Mesenchymal stem cell (in vitro differentiated cells and primary cell): ENCODE data around the gene ASIP.

Experiments
- DNase-seq: peaks from one replicate; pipeline ENCODE4 v3.0.0-alpha.2; 2013
- H2AFZ ChIP-seq: one replicate; pipeline ENCODE4 v1.6.1; 2013; ENCODE audit warnings: low read depth, mild to moderate bottlenecking, control low read depth, inconsistent platforms, low read length, moderate library complexity
- H2AK5ac ChIP-seq: 2 replicates; pipeline ENCODE4 v1.6.1; 2013; ENCODE audit warnings: low read length, moderate library complexity, mild to moderate bottlenecking, inconsistent platforms; ENCODE audit not compliant: severe bottlenecking
- H2BK120ac ChIP-seq: one replicate; pipeline ENCODE4 v1.6.1; 2013; ENCODE audit warnings: low read depth, mild to moderate bottlenecking, inconsistent platforms, low read length, moderate library complexity
- H2BK12ac ChIP-seq, 2 experiments: one replicate each; pipeline ENCODE4 v1.6.1; 2013; ENCODE audit warnings: inconsistent platforms in 2 of 2, low read length in 2 of 2, mild to moderate bottlenecking in 2 of 2, moderate library complexity in 2 of 2, control low read depth in 1 of 2
- H2BK15ac ChIP-seq: one replicate; pipeline ENCODE4 v1.6.1; 2013; ENCODE audit warnings: mild to moderate bottlenecking, low read depth, inconsistent platforms; ENCODE audit not compliant: poor library complexity, severe bottlenecking
- H2BK5ac ChIP-seq: 2 replicates; pipeline ENCODE4 v1.6.1; 2013; ENCODE audit warnings: low read depth, mild to moderate bottlenecking, low read length, control low read depth, inconsistent platforms; ENCODE audit not compliant: poor library complexity, severe bottlenecking
- H3K14ac ChIP-seq, 2 experiments: one replicate each; pipeline ENCODE4 v1.6.1; 2013; ENCODE audit warnings: inconsistent platforms in 2 of 2, low read length in 2 of 2, control low read depth in 1 of 2, mild to moderate bottlenecking in 1 of 2, moderate library complexity in 1 of 2
- H3K18ac ChIP-seq, 2 experiments: one replicate each; pipeline ENCODE4 v1.6.1; 2013; ENCODE audit warnings: inconsistent platforms in 2 of 2, low read length in 2 of 2, control low read depth in 1 of 2, low read depth in 1 of 2, mild to moderate bottlenecking in 1 of 2
- H3K23ac ChIP-seq, 2 experiments: one replicate each; pipeline ENCODE4 v1.6.1; 2013; ENCODE audit warnings: inconsistent platforms in 2 of 2, low read length in 2 of 2, mild to moderate bottlenecking in 2 of 2, moderate library complexity in 2 of 2, control low read depth in 1 of 2
- H3K27ac ChIP-seq: 2 replicates; pipeline ENCODE4 v1.5.1; 2013; ENCODE audit warnings: mild to moderate bottlenecking, moderate library complexity, low read length, control low read depth, inconsistent platforms; ENCODE audit not compliant: poor library complexity, severe bottlenecking
- H3K27me3 ChIP-seq, 2 experiments: 2 replicates each; pipeline versions ENCODE4 v1.6.1 to v1.7.0; 2013; ENCODE audit warnings: low read length in 2 of 2, mild to moderate bottlenecking in 2 of 2, moderate library complexity in 2 of 2, control low read depth in 1 of 2, inconsistent platforms in 1 of 2; ENCODE audit not compliant: control insufficient read depth in 1 of 2, insufficient read depth in 1 of 2
- H3K36me3 ChIP-seq, 2 experiments: 2 replicates each; pipeline versions ENCODE4 v1.6.1 to v1.7.0; 2013; ENCODE audit warnings: low read length in 2 of 2, control low read depth in 1 of 2, inconsistent platforms in 1 of 2, low read depth in 1 of 2, mild to moderate bottlenecking in 1 of 2; ENCODE audit not compliant: insufficient read depth in 2 of 2, control insufficient read depth in 1 of 2
- H3K4ac ChIP-seq, 2 experiments: one replicate each; pipeline ENCODE4 v1.6.1; 2013; ENCODE audit warnings: inconsistent platforms in 2 of 2, low read length in 2 of 2, mild to moderate bottlenecking in 2 of 2, moderate library complexity in 2 of 2, control low read depth in 1 of 2, low read depth in 1 of 2
- H3K4me1 ChIP-seq: 2 replicates; pipeline ENCODE4 v1.6.1; 2013; ENCODE audit warnings: low read depth, low read length, control low read depth; ENCODE audit not compliant: control insufficient read depth, insufficient read depth
- H3K4me2 ChIP-seq: 2 replicates; pipeline ENCODE4 v1.6.1; 2013; ENCODE audit warnings: low read length, mild to moderate bottlenecking, inconsistent platforms; ENCODE audit not compliant: poor library complexity, severe bottlenecking
- H3K4me3 ChIP-seq, 2 experiments: 2 replicates each; pipeline versions ENCODE4 v1.5.1 to v1.7.0; 2013; ENCODE audit warnings: low read length in 2 of 2, mild to moderate bottlenecking in 2 of 2, control low read depth in 1 of 2, low read depth in 1 of 2; ENCODE audit not compliant: insufficient read depth in 1 of 2
- H3K79me1 ChIP-seq: replicated peaks from 2 replicates; pipeline ENCODE4 v1.6.1; 2013; ENCODE audit warnings: mild to moderate bottlenecking, control low read depth, low read length, inconsistent platforms; ENCODE audit not compliant: poor library complexity, severe bottlenecking
- H3K9ac ChIP-seq: 2 replicates; pipeline ENCODE4 v1.7.0; 2013; ENCODE audit warnings: mild to moderate bottlenecking, low read length, moderate library complexity
- H3K9me3 ChIP-seq: 2 replicates; pipeline ENCODE4 v1.7.0; 2013; ENCODE audit warnings: mild to moderate bottlenecking, low read length; ENCODE audit not compliant: control insufficient read depth
- H4K8ac ChIP-seq: one replicate; pipeline ENCODE4 v1.6.1; 2013; ENCODE audit warnings: inconsistent platforms, mild to moderate bottlenecking, low read length, moderate library complexity
- H4K91ac ChIP-seq: one replicate; pipeline ENCODE4 v1.6.1; 2013; ENCODE audit warnings: mild to moderate bottlenecking, low read length, inconsistent platforms
- WGBS: methylation state at CpG from one replicate; pipeline ENCODE4 v1.1.7; 2013; ENCODE audit warnings: mixed read lengths; 5-methylcytosine and 5-hydroxymethylcytosine counted together

ASIP gene

DNA sequence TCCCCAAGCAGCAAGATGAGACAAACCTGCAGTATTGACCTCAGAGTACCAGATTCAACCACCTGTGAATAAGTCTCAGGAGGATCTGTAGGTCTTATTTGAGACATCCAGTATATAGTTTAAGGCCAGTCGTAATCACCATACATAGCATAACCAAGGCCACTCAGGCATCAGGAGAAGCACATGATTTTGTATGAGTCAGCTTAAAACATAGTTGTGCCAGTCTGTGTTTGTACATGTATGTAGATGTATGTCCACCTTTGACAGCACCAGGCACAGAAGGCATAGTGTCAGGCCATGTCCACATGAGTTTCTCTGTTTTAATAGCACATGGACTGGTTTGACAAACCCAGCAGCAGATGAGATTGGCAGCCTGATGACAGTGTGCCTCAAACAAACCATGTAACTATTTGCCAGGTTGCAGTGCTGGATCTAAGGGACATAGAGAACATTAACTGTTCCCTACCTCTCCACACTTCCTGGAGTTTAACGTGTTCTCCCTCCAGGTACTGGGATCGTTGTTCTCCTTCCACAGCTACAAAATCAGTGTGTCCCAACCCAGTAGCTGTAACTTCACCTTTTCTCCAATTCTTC lies 8.6 kb upstream of the ASIP start:
- Histone ChIP-seq H4K8ac (no peak overlapping the region), H3K27me3 (peaks cover 0 to 11% of the 10 kb centered on the region in 2 experiments), H3K4me2 (no peak overlapping the region), H3K18ac (no peak overlapping the region), H3K4me3 (no peak overlapping the region), H3K36me3 (no peaks in the 10 kb centered on the region), H3K27ac (no peak overlapping the region), H3K4me1 (no peaks in the 10 kb centered on the region), H2AK5ac (no peak overlapping the region), H2BK120ac (no peak overlapping the region), H2BK12ac (no peak overlapping the region), H3K79me1 (no peaks in the 10 kb centered on the region), H3K14ac (no peak overlapping the region), H2BK15ac (no peak overlapping the region), H3K9ac (no peak overlapping the region), H3K9me3 (peaks cover 11% of the 10 kb centered on the region), H3K4ac (no peak overlapping the region), H2BK5ac (no peak overlapping the region), H3K23ac (no peak overlapping the region), H4K91ac (no peak overlapping the region), H2AFZ (no peak overlapping the region)
- DNase-seq = no peak
- 90% methylated on average over 3 of the region's 3 CpGs for WGBS

DNA sequence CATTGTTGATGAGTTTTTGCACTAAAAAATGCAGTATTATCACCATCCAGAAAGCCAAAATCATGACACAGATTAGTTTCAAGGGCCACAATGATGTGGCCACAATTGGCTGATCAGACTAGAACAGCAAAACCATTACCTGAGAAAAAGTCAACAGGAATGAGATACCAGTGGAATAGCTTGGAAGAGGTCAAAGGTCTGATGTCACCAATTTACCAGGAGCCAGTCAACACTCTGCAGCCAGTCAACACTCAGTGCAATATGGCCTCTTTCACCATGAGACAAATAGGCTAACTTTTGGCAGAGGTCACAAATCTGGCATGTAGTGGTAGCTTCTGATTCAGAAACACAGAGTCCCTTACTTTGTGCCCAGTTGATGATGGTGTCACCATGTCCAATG lies 7.5 kb upstream of the ASIP start:
- DNase-seq = no peak
- Histone ChIP-seq H3K79me1 (no peaks in the 10 kb centered on the region), H3K23ac (no peak overlapping the region), H2BK15ac (no peak overlapping the region), H2BK120ac (no peak overlapping the region), H4K91ac (no peak overlapping the region), H4K8ac (no peak overlapping the region), H3K4me1 (no peaks in the 10 kb centered on the region), H3K4me3 (no peak overlapping the region), H3K36me3 (no peaks in the 10 kb centered on the region), H3K14ac (no peak overlapping the region), H3K27me3 (peaks cover 0 to 14% of the 10 kb centered on the region in 2 experiments), H3K27ac (no peak overlapping the region), H3K18ac (no peak overlapping the region), H3K9ac (no peak overlapping the region), H3K9me3 (peaks cover 22% of the 10 kb centered on the region), H3K4ac (no peak overlapping the region), H2BK5ac (no peak overlapping the region), H2AK5ac (no peak overlapping the region), H3K4me2 (no peak overlapping the region), H2BK12ac (no peak overlapping the region), H2AFZ (no peak overlapping the region)

GRCh38 chr20:34235875-34236274 lies 5.3 kb upstream of the ASIP start:
- no peak overlapping the region for H2BK12ac ChIP-seq
- H3K9ac ChIP-seq = no peak overlapping the region
- H2BK5ac ChIP-seq = no peak overlapping the region
- H3K14ac ChIP-seq = no peak overlapping the region
- H4K91ac ChIP-seq = no peak overlapping the region
- no peaks in the 10 kb centered on the region for H3K36me3 ChIP-seq
- H2BK15ac ChIP-seq = no peak overlapping the region
- no peak overlapping the region for H3K4me3 ChIP-seq
- no peak overlapping the region for H2AK5ac ChIP-seq
- H3K27ac ChIP-seq = no peak overlapping the region
- no peaks in the 10 kb centered on the region for H3K79me1 ChIP-seq
- H2AFZ ChIP-seq = no peak overlapping the region
- H2BK120ac ChIP-seq = no peak overlapping the region
- no peak overlapping the region for H4K8ac ChIP-seq
- no peak overlapping the region for H3K4me2 ChIP-seq
- no peak overlapping the region for H3K4ac ChIP-seq
- H3K18ac ChIP-seq = no peak overlapping the region
- H3K27me3 ChIP-seq = peaks cover 15 to 27% of the 10 kb centered on the region in 2 experiments
- WGBS = 97% methylated on average over 2 of the region's 2 CpGs
- DNase-seq = no peak
- no peaks in the 10 kb centered on the region for H3K4me1 ChIP-seq
- no peak overlapping the region for H3K23ac ChIP-seq
- H3K9me3 ChIP-seq = peaks cover 25% of the 10 kb centered on the region

GRCh38 chr20:34237942-34238341 lies 3.3 kb upstream of the ASIP start:
- no peak overlapping the region for H4K91ac ChIP-seq
- no peak overlapping the region for H3K4me2 ChIP-seq
- H2AK5ac ChIP-seq = no peak overlapping the region
- WGBS = 86% methylated on average over 1 of the region's 2 CpGs
- H3K23ac ChIP-seq = no peak overlapping the region
- no peak overlapping the region for H3K9ac ChIP-seq
- H2BK5ac ChIP-seq = no peak overlapping the region
- H3K79me1 ChIP-seq = no peaks in the 10 kb centered on the region
- no peaks in the 10 kb centered on the region for H3K36me3 ChIP-seq
- no peak overlapping the region for H3K4me3 ChIP-seq
- no peak overlapping the region for H2BK12ac ChIP-seq
- DNase-seq = no peak
- H3K27me3 ChIP-seq = peaks cover 15 to 39% of the 10 kb centered on the region in 2 experiments
- no peak overlapping the region for H3K4ac ChIP-seq
- H2BK120ac ChIP-seq = no peak overlapping the region
- H3K27ac ChIP-seq = no peak overlapping the region
- peaks cover 25% of the 10 kb centered on the region for H3K9me3 ChIP-seq
- H2AFZ ChIP-seq = no peak overlapping the region
- H3K14ac ChIP-seq = no peak overlapping the region
- no peak overlapping the region for H3K18ac ChIP-seq
- H2BK15ac ChIP-seq = no peak overlapping the region
- no peak overlapping the region for H4K8ac ChIP-seq
- no peaks in the 10 kb centered on the region for H3K4me1 ChIP-seq
